ENCODE results near the gene RNASEH2B. TPM values are rescaled to one million over a fixed set of nuclear protein-coding genes. Genes with fewer than 3 reads are reported as not detected.

The RNASEH2B gene
- total RNA-seq, 2 experiments from 2014 or later, result 101 to 103 TPM

GRCh38 chr13:50911937-50912795 lies 2.6 kb downstream of the RNASEH2B start:
- POLR2A ChIA-PET, result interaction anchor here (0.5 to 5.5 kb wide), 25 partner anchors 11 to 1221 kb away, joined by 3 to 131 read pairs (median 3); partner anchors contain the start of genes ALG11, EBPL, SPRYD7 and TRIM13
- ATAC-seq (ENCODE audit: low read depth), result peak; percentile 73
- H3K27me3 Mint-ChIP-seq, result no peaks in the 10 kb centered on the region
- H3K4me3 Mint-ChIP-seq, result peak overlapping the region; percentile 94
- peaks cover 7% of the 10 kb centered on the region for H3K36me3 Mint-ChIP-seq
- DNase-seq, result peak; percentile 92
- no peaks in the 10 kb centered on the region for H3K9me3 Mint-ChIP-seq
- peaks cover 58% of the 10 kb centered on the region for H3K4me1 Mint-ChIP-seq
- peak overlapping the region; percentile 98 for H3K27ac Mint-ChIP-seq

DNA sequence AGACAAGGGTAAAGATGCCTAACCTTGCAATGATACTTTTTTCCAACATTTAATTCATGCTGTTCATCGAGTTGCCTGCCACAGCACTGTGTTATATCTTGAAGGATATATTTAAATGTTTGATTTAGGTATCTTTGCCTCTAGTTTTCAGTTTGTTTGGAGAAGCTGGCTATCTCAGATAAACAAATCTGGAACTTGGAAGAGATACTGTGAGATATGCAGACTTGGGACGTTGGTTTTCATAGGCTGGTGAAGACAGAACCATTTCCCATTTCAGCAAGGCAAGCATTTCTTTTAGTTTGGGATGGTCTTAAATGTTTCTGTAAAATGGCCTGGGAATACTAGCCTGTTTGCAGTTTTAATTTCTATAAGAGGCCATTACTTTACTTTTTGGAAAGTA lies 3.3 kb downstream of the RNASEH2B start:
- peaks cover 7% of the 10 kb centered on the region for H3K36me3 Mint-ChIP-seq
- peak overlapping the region; percentile 94 for H3K4me3 Mint-ChIP-seq
- H3K4me1 Mint-ChIP-seq, result peaks cover 60% of the 10 kb centered on the region
- ATAC-seq (ENCODE audit: low read depth) (no peak), DNase-seq (no peak)
- POLR2A ChIA-PET, result interaction anchor here (0.5 to 4.1 kb wide), 2 partner anchors 90 to 787 kb away, joined by 3 to 46 read pairs; no protein-coding TSS in a partner anchor
- H3K27ac Mint-ChIP-seq, result no peak overlapping the region
- no peaks in the 10 kb centered on the region for H3K9me3 Mint-ChIP-seq
- no peaks in the 10 kb centered on the region for H3K27me3 Mint-ChIP-seq

DNA sequence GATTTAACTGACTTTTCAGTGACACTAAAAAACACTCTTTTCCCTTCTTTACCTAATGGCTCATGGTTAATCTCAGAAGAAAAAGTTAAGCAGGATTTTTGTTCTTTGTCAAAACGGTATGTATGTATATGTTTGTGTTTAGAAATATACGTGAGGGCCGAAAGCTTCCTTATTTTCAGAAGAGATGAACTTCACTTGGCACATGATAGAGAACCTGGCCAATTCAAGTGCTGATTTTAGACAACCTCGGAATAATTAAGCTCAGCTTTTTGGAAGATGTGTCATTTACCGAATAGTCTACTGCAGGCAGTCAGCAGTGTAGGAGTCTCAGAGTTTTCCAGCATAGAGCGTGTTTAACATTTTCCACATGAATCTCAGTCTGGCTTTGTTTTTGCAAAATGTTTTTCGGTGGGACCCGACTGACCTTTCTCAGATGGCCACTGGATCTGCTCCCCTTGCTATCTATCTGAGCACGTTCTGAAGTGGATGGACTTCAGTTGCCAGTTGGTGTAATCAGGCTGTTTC lies 4.6 kb downstream of the RNASEH2B start:
- DNase-seq (no peak), ATAC-seq (ENCODE audit: low read depth) (no peak)
- Mint-ChIP-seq H3K27me3 (no peaks in the 10 kb centered on the region), H3K9me3 (no peaks in the 10 kb centered on the region), H3K4me1 (peaks cover 60% of the 10 kb centered on the region), H3K36me3 (peaks cover 13% of the 10 kb centered on the region), H3K27ac (peak overlapping the region; percentile 34), H3K4me3 (no peak overlapping the region)
- POLR2A ChIA-PET, result interaction anchor here (0.7 to 1.6 kb wide), 5 partner anchors 7 to 832 kb away, joined by 3 to 5 read pairs (median 3); no protein-coding TSS in a partner anchor

DNA sequence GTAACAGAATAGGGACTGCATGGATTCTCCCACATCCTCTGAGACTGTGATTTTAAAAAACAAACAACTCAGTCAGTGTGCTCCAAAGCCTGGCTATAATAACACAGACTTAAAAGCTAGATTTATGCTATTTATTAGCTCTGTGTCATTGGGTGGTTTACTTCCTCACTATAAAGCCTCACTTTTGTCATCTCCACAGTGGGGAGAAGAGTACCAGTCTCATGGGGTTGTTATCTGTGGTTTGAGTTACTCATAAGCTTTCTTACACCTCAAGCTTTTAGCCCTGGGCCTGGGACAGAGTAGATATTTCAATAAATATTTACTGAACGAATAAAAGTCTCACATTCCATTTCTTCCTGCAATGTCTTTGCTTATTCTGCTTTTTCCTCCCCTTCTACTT lies 5.3 kb downstream of the RNASEH2B start:
- Mint-ChIP-seq H3K27me3 (no peaks in the 10 kb centered on the region), H3K36me3 (peaks cover 19% of the 10 kb centered on the region), H3K4me1 (peaks cover 61% of the 10 kb centered on the region), H3K27ac (peak overlapping the region; percentile 44), H3K9me3 (no peaks in the 10 kb centered on the region), H3K4me3 (peak overlapping the region; percentile 0)
- POLR2A ChIA-PET, result interaction anchor here (0.9 to 1.6 kb wide), 4 partner anchors 19 to 833 kb away, joined by 3 to 5 read pairs (median 4); no protein-coding TSS in a partner anchor
- DNase-seq (no peak), ATAC-seq (ENCODE audit: low read depth) (no peak)

GRCh38 chr13:50915565-50915964 lies 6.0 kb downstream of the RNASEH2B start:
- peak overlapping the region; percentile 44 for H3K27ac Mint-ChIP-seq
- H3K4me3 Mint-ChIP-seq, result peak overlapping the region; percentile 4
- DNase-seq (no peak), ATAC-seq (ENCODE audit: low read depth) (no peak)
- H3K9me3 Mint-ChIP-seq, result peaks cover 2% of the 10 kb centered on the region
- POLR2A ChIA-PET, result interaction anchor here (1.3 to 1.6 kb wide), 2 partner anchors 22 to 834 kb away, joined by 4 to 5 read pairs; no protein-coding TSS in a partner anchor
- H3K36me3 Mint-ChIP-seq, result peaks cover 24% of the 10 kb centered on the region
- no peaks in the 10 kb centered on the region for H3K27me3 Mint-ChIP-seq
- H3K4me1 Mint-ChIP-seq, result peaks cover 61% of the 10 kb centered on the region

GRCh38 chr13:50916701-50917184 lies 7.2 kb downstream of the RNASEH2B start:
- DNase-seq, result no peak

GRCh38 chr13:50917572-50917971 lies 8.0 kb downstream of the RNASEH2B start:
- no peak for ATAC-seq (ENCODE audit: low read depth)
- Mint-ChIP-seq H3K27ac (peak overlapping the region; percentile 94), H3K9me3 (peaks cover 4% of the 10 kb centered on the region), H3K4me1 (peaks cover 49% of the 10 kb centered on the region), H3K36me3 (peaks cover 41% of the 10 kb centered on the region), H3K27me3 (no peaks in the 10 kb centered on the region), H3K4me3 (no peak overlapping the region)
- POLR2A ChIA-PET, result interaction anchor here (0.9 kb wide), 1 partner anchor 793 kb away, joined by 3 read pairs; no protein-coding TSS in a partner anchor
- no peak for DNase-seq

More at GRCh38 chr13:50916701-50917184, 7.2 kb downstream of the RNASEH2B start:
- H3K4me1 Mint-ChIP-seq, result peaks cover 56% of the 10 kb centered on the region
- no peaks in the 10 kb centered on the region for H3K27me3 Mint-ChIP-seq
- H3K4me3 Mint-ChIP-seq, result peak overlapping the region; percentile 70
- H3K36me3 Mint-ChIP-seq, result peaks cover 32% of the 10 kb centered on the region
- peaks cover 2% of the 10 kb centered on the region for H3K9me3 Mint-ChIP-seq
- POLR2A ChIA-PET, result interaction anchor here (0.9 kb wide), 1 partner anchor 792 kb away, joined by 3 read pairs; no protein-coding TSS in a partner anchor
- H3K27ac Mint-ChIP-seq, result peak overlapping the region; percentile 94
- no peak for ATAC-seq (ENCODE audit: low read depth)

DNA sequence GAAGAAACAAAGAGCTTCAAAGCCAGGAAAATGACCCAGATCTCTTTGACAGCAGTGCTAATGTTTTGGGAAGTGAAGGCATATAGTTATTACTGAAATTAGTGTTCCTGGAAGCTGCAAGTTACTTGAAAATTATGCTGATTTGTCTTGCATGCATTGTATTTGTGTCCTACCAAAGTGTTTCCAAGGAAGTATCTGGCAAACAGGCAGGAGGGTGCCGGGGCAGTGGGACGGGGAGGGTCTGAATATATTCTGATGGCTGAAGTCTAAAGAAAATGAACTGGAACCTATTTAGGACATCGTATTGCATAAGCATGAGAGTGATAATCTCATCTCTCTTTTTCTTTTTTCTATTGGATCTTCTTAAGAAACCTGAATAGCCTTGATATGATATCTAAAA lies 9.0 kb downstream of the RNASEH2B start:
- DNase-seq (no peak), ATAC-seq (ENCODE audit: low read depth) (no peak)
- peaks cover 13% of the 10 kb centered on the region for H3K9me3 Mint-ChIP-seq
- no peaks in the 10 kb centered on the region for H3K27me3 Mint-ChIP-seq
- peaks cover 43% of the 10 kb centered on the region for H3K4me1 Mint-ChIP-seq
- H3K4me3 Mint-ChIP-seq, result no peak overlapping the region
- peaks cover 51% of the 10 kb centered on the region for H3K36me3 Mint-ChIP-seq
- no peak overlapping the region for H3K27ac Mint-ChIP-seq
- POLR2A ChIA-PET, result no interaction called here

DNA sequence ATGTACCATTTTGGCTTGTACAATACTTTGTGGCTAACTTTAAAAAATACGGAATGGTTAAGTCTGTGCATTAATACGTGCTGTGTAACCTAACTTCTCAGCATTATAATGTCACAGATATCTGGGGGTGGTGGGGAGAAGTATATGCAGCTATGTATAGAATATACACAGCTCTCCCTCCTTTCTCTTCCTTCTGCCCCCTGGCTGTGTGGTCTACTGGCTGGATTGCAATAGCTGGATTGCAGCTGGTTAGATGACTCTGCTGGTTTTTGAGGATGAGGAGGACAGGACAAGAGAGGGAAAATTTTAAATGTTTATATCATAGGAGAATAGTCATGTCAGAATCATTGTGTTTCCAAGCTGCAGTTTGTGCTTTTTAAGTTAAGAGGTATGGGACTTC lies 9.7 kb downstream of the RNASEH2B start:
- Mint-ChIP-seq H3K36me3 (peaks cover 57% of the 10 kb centered on the region), H3K4me3 (no peak overlapping the region), H3K9me3 (peaks cover 16% of the 10 kb centered on the region), H3K27me3 (no peaks in the 10 kb centered on the region), H3K27ac (no peak overlapping the region), H3K4me1 (peaks cover 38% of the 10 kb centered on the region)
- ATAC-seq (ENCODE audit: low read depth) (no peak), DNase-seq (no peak)
- POLR2A ChIA-PET, result no interaction called here

- H3K27ac Mint-ChIP-seq, result no peak overlapping the region
- POLR2A ChIA-PET, result interaction anchor here (0.6 kb wide), 1 partner anchor 8 kb away, joined by 3 read pairs; no protein-coding TSS in a partner anchor
- no peak for ATAC-seq (ENCODE audit: low read depth)
Observed at GRCh38 chr13:50921706-50922105, 12.1 kb downstream of the RNASEH2B start.

DNA sequence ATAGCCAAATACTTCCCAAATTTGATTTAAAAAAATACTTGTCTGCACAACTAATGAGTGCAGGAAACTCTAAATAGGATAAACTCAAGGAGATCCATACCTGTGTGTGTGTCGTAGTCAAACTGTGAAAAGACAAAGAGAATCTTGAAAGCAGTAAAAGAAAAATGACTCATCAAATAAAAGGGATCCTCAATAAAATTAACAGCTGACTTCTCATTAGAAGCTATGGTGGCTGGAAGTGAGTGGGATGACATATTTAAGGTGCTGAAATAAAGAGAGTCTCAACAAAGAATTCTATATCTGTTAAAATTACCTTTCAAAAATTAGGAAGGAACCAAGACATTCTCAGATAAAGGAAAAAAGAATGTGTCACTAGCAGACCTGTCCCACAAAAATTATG lies 13.7 kb downstream of the RNASEH2B start:
- Mint-ChIP-seq H3K27me3 (no peaks in the 10 kb centered on the region), H3K27ac (no peak overlapping the region), H3K9me3 (peaks cover 21% of the 10 kb centered on the region), H3K4me1 (peaks cover 10% of the 10 kb centered on the region), H3K4me3 (no peak overlapping the region), H3K36me3 (peaks cover 70% of the 10 kb centered on the region)
- DNase-seq, result no peak
- POLR2A ChIA-PET, result no interaction called here
- no peak for ATAC-seq (ENCODE audit: low read depth)

More at GRCh38 chr13:50921706-50922105, 12.1 kb downstream of the RNASEH2B start:
- Mint-ChIP-seq H3K9me3 (peaks cover 21% of the 10 kb centered on the region), H3K36me3 (peaks cover 64% of the 10 kb centered on the region), H3K27me3 (no peaks in the 10 kb centered on the region), H3K4me1 (peaks cover 16% of the 10 kb centered on the region), H3K4me3 (no peak overlapping the region)
- no peak for DNase-seq

DNA sequence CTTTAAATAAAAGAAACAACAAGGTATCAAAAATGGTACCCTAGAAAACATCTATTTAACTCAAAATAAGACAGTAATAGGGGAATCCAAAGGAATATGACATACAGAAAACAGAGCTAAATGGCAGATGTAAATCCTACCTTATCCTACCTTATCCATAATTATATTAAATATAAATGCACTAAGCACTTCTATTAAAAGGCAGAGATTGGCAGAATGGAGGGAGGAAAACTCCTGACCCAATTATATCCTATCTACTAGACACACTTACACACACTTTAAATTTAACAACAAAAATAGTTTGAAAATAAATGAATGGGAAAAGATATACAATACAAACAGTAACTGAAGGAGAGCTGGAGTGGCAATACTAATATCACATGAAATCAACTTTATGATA lies 14.4 kb downstream of the RNASEH2B start:
- DNase-seq (no peak), ATAC-seq (ENCODE audit: low read depth) (no peak)
- Mint-ChIP-seq H3K27ac (no peak overlapping the region), H3K4me1 (peaks cover 7% of the 10 kb centered on the region), H3K27me3 (no peaks in the 10 kb centered on the region), H3K36me3 (peaks cover 67% of the 10 kb centered on the region), H3K4me3 (no peak overlapping the region), H3K9me3 (peaks cover 21% of the 10 kb centered on the region)
- POLR2A ChIA-PET, result no interaction called here

DNA sequence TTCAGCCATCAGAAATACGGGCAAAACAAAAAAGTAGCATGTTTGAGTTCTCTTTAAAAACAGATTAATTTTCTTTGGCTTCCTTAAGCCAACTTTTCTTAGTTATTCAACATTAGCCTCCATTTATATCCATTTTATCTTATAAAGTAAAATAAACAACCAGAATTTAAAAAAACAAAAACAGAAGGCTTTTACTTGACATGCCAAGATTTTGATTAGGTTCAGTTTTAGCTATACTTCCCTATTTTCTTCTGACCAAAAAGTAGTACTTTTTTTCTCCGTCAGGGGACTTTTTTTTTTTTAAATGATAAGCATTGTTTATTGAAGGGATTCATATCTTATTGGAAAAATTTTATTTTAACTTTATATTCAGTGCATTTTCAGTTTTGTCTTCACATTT lies 18.1 kb downstream of the RNASEH2B start:
- ATAC-seq (ENCODE audit: low read depth), result no peak
- H3K9me3 Mint-ChIP-seq, result peaks cover 16% of the 10 kb centered on the region
- peaks cover 65% of the 10 kb centered on the region for H3K36me3 Mint-ChIP-seq
- POLR2A ChIA-PET, result no interaction called here
- DNase-seq, result no peak
- no peaks in the 10 kb centered on the region for H3K27me3 Mint-ChIP-seq
- H3K4me1 Mint-ChIP-seq, result peaks cover 12% of the 10 kb centered on the region
- no peak overlapping the region for H3K27ac Mint-ChIP-seq
- no peak overlapping the region for H3K4me3 Mint-ChIP-seq
